HUES64 (cell line): Measurements from ENCODE around the gene TNMD. TPM values are rescaled to one million over a fixed set of nuclear protein-coding genes. Genes with fewer than 3 reads are reported as not detected.
"Not testable (repeated sequence)": the region's sequence is repeated elsewhere in the genome, so short reads cannot be mapped to it uniquely, and the experiment has no call there.

Source experiments
- H3K27ac ChIP-seq: 2 replicates; pipeline ENCODE4 v1.7.0; 2013; ENCODE audit warnings: low read depth, low read length, inconsistent platforms
- H3K27me3 ChIP-seq: 2 replicates; pipeline ENCODE4 v1.6.1; 2013; ENCODE audit warnings: mild to moderate bottlenecking, low read length; ENCODE audit not compliant: insufficient read depth
- H3K36me3 ChIP-seq: 2 replicates; pipeline ENCODE4 v1.6.1; 2013; ENCODE audit warnings: mild to moderate bottlenecking, low read length; ENCODE audit not compliant: insufficient read depth
- H3K4me1 ChIP-seq: 2 replicates; pipeline ENCODE4 v1.6.1; 2013; ENCODE audit warnings: mild to moderate bottlenecking, low read length, moderate library complexity; ENCODE audit not compliant: insufficient read depth
- H3K4me3 ChIP-seq: 2 replicates; pipeline ENCODE4 v1.5.1; 2013; ENCODE audit warnings: mild to moderate bottlenecking, low read length, moderate library complexity
- H3K9ac ChIP-seq: 2 replicates; pipeline ENCODE4 v1.6.1; 2013; ENCODE audit warnings: mild to moderate bottlenecking, low read depth, low read length
- H3K9me3 ChIP-seq: 2 replicates; pipeline ENCODE4 v1.6.1; 2013; ENCODE audit warnings: low read depth, low read length; ENCODE audit not compliant: insufficient read depth
- WGBS: fragments of 150-250, 120-280 bp; methylation state at CpG from one replicate; pipeline ENCODE4 v1.1.7; 2013; ENCODE audit warnings: missing lambda C conversion rate; 5-methylcytosine and 5-hydroxymethylcytosine counted together
- polyA plus RNA-seq, 2 experiments: library from polyadenylated mRNA; stranded (reverse); fragments of 50-300 nt; gene quantifications; one replicate each; pipeline ENCODE4 v1.2.3, GENCODE V29; 2013

The TNMD gene
- polyA plus RNA-seq (2013, experiment 1 of 2): 3.8 TPM
- 4.7 TPM for polyA plus RNA-seq (2013, experiment 2 of 2)

DNA sequence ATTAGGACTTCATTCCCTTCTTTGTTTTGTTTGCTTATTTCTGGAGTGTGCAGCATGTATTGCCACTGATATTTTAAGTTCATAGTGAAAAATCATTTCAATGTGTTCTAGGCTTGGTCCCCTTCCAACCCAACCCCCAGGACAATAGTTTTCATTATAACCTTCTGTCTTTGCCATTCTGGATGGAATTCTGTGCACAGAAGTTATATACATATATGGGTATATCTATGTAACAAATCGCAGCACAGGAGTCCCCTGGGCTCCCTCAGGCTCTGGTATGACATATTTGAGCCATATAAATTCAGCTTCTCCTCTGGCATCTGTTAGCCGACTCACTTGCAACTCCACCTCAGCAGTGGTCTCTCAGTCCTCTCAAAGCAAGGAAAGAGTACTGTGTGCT lies at the start of gene TNMD:
TSS of gene TNMD (plus strand) at position 326 of the 400 bp plus-strand sequence. CDS start 83 bp downstream, outside the sequence.
- 100% methylated on average over 2 of the region's 2 CpGs for WGBS
- Histone ChIP-seq H3K36me3 (no peaks in the 10 kb centered on the region), H3K4me1 (no peaks in the 10 kb centered on the region), H3K9me3 (no peaks in the 10 kb centered on the region), H3K27ac (no peak within 1 kb of the TSS), H3K27me3 (no peaks in the 10 kb centered on the region), H3K4me3 (no peak within 1 kb of the TSS), H3K9ac (no peak within 1 kb of the TSS)

- not testable (repeated sequence) for H3K9ac ChIP-seq, H3K4me3 ChIP-seq, H3K36me3 ChIP-seq, H3K27me3 ChIP-seq, H3K27ac ChIP-seq, H3K4me1 ChIP-seq, H3K9me3 ChIP-seq
- WGBS: 86% methylated on average over 6 of the region's 7 CpGs
These were observed 19.2 kb upstream of the TNMD start for GRCh38 chrX:100565534-100565933.

- H3K9ac ChIP-seq: no peak overlapping the region
- no peaks in the 10 kb centered on the region for H3K36me3 ChIP-seq
- H3K4me1 ChIP-seq: no peaks in the 10 kb centered on the region
- H3K9me3 ChIP-seq: no peaks in the 10 kb centered on the region
- H3K4me3 ChIP-seq: no peak overlapping the region
- H3K27me3 ChIP-seq: no peaks in the 10 kb centered on the region
- no peak overlapping the region for H3K27ac ChIP-seq
- 92% methylated on average over 2 of the region's 2 CpGs for WGBS
These were observed 2.0 kb downstream of the TNMD start for GRCh38 chrX:100586747-100587146.

- no peaks in the 10 kb centered on the region for H3K36me3 ChIP-seq
- H3K27ac ChIP-seq: no peak overlapping the region
- no peaks in the 10 kb centered on the region for H3K27me3 ChIP-seq
- peaks cover 7% of the 10 kb centered on the region for H3K4me1 ChIP-seq
- no peak overlapping the region for H3K9ac ChIP-seq
- H3K9me3 ChIP-seq: no peaks in the 10 kb centered on the region
- 80% methylated on average over 1 of the region's 2 CpGs for WGBS
- H3K4me3 ChIP-seq: no peak overlapping the region
These were observed 3.1 kb downstream of the TNMD start for GRCh38 chrX:100587861-100588260.

- WGBS: 90% methylated on average over 5 of the region's 5 CpGs
- no peak overlapping the region for H3K9ac ChIP-seq
- H3K27ac ChIP-seq: no peak overlapping the region
- H3K4me1 ChIP-seq: peaks cover 26% of the 10 kb centered on the region
- H3K4me3 ChIP-seq: no peak overlapping the region
- no peaks in the 10 kb centered on the region for H3K27me3 ChIP-seq
- H3K9me3 ChIP-seq: no peaks in the 10 kb centered on the region
- H3K36me3 ChIP-seq: no peaks in the 10 kb centered on the region
These were observed 6.7 kb downstream of the TNMD start for GRCh38 chrX:100591256-100592051.

DNA sequence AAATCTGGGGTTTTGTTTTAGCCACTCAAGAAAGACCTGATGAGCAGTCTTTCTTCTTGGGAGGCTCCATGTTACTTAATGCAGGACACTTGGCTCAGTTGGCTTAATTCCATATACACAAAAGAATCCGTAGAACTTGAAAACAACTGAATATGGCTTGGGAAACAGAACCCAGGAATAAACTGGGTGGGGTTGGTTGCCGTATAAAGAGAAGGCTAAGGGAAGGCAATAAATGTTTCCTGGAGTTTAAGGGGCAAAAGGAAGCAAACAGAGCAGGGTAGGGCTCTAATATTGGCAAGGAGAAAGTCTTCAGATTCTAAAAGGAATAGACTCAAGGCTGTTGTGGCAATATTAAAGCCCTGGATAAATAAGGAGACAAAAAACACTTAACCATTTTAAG lies 8.4 kb downstream of the TNMD start:
- no peaks in the 10 kb centered on the region for H3K9me3 ChIP-seq
- no peaks in the 10 kb centered on the region for H3K27me3 ChIP-seq
- no peaks in the 10 kb centered on the region for H3K36me3 ChIP-seq
- no peak overlapping the region for H3K4me3 ChIP-seq
- no peak overlapping the region for H3K9ac ChIP-seq
- H3K27ac ChIP-seq: no peak overlapping the region; the same call in 1 of the 2 replicates
- H3K4me1 ChIP-seq: peaks cover 29% of the 10 kb centered on the region
- 22% methylated on average over 2 of the region's 2 CpGs for WGBS

- Histone ChIP-seq H3K9ac (peak overlapping the region; percentile 14; the same call in 1 of the 2 replicates), H3K4me3 (peak overlapping the region; percentile 32), H3K27ac (peak overlapping the region; percentile 76; the same call in 1 of the 2 replicates), H3K9me3 (no peaks in the 10 kb centered on the region), H3K36me3 (no peaks in the 10 kb centered on the region), H3K4me1 (peaks cover 29% of the 10 kb centered on the region), H3K27me3 (no peaks in the 10 kb centered on the region)
- WGBS: 5% methylated on average over 2 of the region's 2 CpGs
These were observed 8.8 kb downstream of the TNMD start for GRCh38 chrX:100593581-100593980.

DNA sequence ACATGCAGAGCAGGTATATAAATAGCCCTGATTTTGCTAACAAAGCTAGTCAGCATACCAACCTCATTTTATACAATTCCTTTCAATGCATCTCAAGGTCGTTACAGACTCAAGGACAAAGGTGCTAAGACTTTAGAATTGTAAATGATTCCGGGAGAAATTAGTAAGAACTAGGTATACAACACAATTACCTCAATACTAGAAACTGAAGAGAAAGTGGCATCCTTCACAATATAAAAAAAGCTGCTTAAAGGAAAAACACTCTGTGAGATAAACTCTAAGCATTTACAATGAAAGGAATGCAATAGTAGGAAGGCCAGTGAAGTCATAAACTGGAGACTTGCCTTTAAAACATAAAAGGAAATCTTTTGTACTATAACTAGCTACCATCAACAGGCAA lies 11.9 kb downstream of the TNMD start:
- Histone ChIP-seq H3K27me3 (no peaks in the 10 kb centered on the region), H3K27ac (no peak overlapping the region), H3K36me3 (no peaks in the 10 kb centered on the region), H3K9me3 (no peaks in the 10 kb centered on the region), H3K4me1 (peaks cover 29% of the 10 kb centered on the region), H3K4me3 (no peak overlapping the region), H3K9ac (no peak overlapping the region)
- no CpG with 5 or more reads among the region's 2 CpGs for WGBS

- Histone ChIP-seq H3K4me3 (no peak overlapping the region), H3K27ac (no peak overlapping the region), H3K9ac (no peak overlapping the region), H3K27me3 (no peaks in the 10 kb centered on the region), H3K4me1 (peaks cover 12% of the 10 kb centered on the region; the same call in 1 of the 2 replicates), H3K36me3 (no peaks in the 10 kb centered on the region), H3K9me3 (no peaks in the 10 kb centered on the region)
- WGBS: 100% methylated on average over 1 of the region's 9 CpGs
These were observed 14.7 kb downstream of the TNMD start for GRCh38 chrX:100599456-100599855.

- no peaks in the 10 kb centered on the region for H3K27me3 ChIP-seq
- H3K36me3 ChIP-seq: no peaks in the 10 kb centered on the region
- H3K27ac ChIP-seq: no peak overlapping the region
- no peaks in the 10 kb centered on the region for H3K9me3 ChIP-seq
- no peak overlapping the region for H3K9ac ChIP-seq
- no peak overlapping the region for H3K4me3 ChIP-seq
- peaks cover 7% of the 10 kb centered on the region; the same call in 1 of the 2 replicates for H3K4me1 ChIP-seq
These were observed 15.6 kb downstream of the TNMD start for GRCh38 chrX:100600340-100600739.

GRCh38 chrX:100600758-100601157 lies 16.0 kb downstream of the TNMD start:
- 0 out of 2 replicates have a peak, but pooled peaks cover 7% of the 10 kb centered on the region for H3K4me1 ChIP-seq
- no peaks in the 10 kb centered on the region for H3K27me3 ChIP-seq
- H3K4me3 ChIP-seq: no peak overlapping the region
- H3K9me3 ChIP-seq: no peaks in the 10 kb centered on the region
- WGBS: no CpG with 5 or more reads among the region's 1 CpG
- H3K27ac ChIP-seq: no peak overlapping the region
- H3K36me3 ChIP-seq: no peaks in the 10 kb centered on the region
- no peak overlapping the region for H3K9ac ChIP-seq
